ENCODE measurements around the gene PFKP.
A peak's percentile ranks its signal among the peaks of the same experiment; 100 is the strongest.
"Not testable (repeated sequence)": the region's sequence is repeated elsewhere in the genome, so short reads cannot be mapped to it uniquely, and the experiment has no call there.

The PFKP gene

DNA sequence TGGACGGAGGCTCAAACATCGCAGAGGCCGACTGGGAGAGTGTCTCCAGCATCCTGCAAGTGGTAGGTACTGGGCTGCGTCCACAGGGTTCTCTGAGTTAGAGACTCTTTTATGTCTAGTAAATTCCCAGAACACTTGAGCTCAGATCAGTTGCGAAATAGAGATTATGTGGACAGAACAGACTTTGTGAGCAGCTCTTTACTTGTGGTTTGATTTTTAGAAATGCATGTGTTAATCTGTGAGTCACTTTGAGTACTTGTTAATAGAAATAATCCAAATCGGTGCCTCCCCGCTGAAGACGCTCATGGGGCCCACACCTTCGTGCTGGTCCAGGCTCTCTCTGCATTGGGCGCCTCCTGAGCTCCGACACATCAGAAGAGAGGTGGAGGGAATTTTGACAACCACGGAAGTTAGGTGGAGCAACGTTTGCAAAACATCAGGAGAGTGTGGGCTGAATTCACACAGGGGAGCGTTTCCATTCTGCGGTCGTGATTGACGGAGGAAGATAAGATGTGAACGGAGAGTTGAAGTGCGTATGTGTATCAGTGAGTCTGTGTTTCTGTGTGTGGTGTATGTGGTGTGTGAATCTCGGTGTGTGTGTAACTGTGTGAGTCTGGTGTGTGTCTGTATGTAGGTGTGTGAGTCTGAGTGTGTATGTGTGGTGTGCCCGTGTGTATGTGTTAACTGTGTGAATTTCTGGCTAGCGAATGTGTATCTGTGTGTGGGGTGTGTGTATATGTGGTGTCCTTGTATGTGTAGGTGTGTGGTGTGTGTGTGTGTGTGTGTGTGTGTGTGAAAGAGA, 32.1 kb downstream of the PFKP start:
- DNase-seq (ENCODE audit: low spot score) = peak; percentile 25

DNA sequence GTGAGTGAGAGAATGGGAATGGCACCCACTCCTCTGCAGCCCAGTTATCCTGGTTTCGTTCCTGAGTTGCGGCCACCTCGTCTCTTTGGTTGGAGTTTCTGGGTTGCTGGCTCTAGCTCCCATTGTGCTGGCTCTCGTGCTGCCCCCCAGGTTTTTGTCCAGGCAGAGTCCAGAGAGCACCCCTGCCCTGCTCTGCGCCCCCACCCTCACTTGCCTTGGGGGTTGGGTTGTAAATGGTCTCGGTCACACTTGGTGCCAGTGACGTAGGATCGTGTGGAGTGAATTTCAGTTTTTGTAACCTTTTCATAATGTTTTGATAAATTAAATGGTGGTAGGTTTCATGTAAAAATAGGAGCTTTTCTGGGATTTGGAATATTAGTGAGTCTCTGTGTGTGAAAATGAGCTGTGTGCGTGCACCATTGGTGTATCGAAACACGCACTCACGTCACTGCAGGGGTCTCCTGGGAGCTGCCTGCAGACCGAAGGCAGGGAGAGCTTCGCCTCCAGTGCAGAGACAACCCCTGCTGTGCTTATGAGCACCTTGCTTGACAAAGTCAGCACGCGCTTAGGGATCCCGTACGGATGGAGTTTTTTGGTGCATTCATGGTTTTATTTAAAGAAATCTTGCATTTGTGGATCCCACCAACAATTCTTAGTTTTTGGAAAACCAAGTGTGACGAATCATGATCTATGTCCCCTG, 32.9 kb downstream of the PFKP start:
- no peak for DNase-seq (ENCODE audit: low spot score)

- no peak for DNase-seq (ENCODE audit: low spot score)
Observed at GRCh38 chr10:3100856-3101640, 33.7 kb downstream of the PFKP start.

DNA sequence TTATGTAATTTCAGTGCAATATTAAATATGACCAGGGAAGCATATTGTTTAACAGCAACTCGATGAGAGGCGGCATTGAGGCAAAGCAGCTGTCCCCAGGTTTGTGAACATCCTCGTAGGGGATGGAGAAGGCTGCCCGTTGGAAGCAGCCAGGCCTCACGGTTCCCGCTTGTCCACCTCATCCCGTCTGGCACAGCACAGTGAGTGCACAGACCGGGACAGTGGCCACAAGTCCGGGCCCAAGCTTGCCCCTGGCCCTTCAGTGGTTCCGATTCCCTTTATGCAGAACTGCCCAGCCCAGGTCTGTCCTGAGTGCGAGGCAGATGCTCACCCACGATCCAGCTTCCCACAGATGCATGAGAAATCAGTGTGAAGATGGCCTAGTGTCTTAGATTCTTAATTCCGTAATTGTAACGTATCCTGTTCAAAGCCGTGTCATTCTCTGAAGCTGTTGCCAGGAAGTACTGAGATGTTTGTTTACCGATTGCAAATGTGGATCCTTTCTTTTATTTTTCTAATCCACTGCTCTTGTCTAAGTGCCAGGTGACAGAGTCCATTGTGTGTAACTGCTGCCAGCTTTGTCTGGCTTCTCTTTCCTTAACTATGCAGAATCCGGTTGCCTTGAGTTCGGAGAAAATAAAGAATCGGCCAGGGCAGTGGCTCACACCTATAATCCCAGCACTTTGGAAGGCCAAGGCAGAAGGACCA, 35.5 kb downstream of the PFKP start:
- DNase-seq (ENCODE audit: low spot score) = peak; percentile 20

DNA sequence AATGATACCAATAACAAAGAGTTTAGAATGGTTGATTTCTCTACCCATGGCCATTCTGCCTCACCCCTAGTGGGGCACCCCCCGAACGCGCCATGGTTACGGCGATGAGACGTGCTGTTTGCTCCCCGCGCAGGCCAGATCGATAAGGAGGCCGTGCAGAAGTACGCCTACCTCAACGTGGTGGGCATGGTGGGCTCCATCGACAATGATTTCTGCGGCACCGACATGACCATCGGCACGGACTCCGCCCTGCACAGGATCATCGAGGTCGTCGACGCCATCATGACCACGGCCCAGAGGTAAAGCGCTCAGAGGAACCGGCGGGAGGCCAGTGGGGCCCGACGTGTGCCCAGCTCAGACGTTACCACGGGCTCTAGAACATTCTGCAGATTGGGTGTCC, 36.3 kb downstream of the PFKP start:
- no peak for DNase-seq (ENCODE audit: low spot score)

DNA sequence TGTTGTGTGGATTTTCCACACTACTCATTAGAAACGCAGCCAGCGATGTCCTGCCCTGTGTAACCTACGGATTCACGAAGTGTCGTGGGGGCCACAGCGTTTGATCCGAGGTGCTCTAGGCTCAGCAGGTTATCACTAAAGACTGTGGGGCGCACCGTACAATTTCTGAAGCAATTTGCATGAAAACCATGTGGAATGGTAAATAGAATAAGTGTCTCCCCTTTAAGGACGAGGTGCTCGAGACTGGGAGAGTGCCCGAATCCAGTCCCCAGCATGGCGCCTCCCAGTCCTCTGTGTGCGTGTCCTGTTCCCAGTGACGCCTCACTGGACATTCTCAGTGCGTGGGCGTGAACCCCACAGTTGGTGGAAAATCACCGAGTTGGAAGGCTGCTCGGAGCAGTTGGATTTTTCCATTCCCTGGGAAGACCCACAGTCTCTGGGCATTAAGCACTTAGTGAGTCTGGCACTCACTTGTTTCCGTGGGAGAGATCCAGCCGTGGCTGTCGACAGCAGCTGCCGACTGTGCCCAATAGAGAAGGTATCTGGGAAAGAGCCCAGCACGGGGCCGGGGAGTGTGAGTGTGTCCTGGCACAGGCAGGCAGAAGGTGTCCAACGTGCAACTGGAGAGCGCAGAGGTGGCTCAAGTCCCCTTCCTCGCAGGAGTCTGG, 37.0 kb downstream of the PFKP start:
- peak; percentile 61 for DNase-seq (ENCODE audit: low spot score)

DNA sequence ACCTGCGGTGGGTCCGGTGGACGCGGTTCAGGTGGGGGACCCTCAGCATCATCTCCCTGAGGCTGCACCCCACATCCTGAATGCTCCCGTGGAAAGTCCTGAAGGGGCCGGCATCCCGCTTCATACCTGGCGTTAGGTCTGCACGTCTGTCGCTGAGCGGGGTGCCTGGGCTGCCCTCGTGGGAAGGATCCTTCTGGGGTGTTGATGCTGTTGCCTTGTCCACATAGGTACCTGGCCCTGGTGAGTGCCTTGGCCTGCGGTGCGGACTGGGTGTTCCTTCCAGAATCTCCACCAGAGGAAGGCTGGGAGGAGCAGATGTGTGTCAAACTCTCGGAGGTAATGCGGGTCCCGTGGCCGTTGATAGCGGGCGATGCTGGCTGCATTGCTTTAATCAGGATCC, 37.8 kb downstream of the PFKP start:
- no peak for DNase-seq (ENCODE audit: low spot score)

DNA sequence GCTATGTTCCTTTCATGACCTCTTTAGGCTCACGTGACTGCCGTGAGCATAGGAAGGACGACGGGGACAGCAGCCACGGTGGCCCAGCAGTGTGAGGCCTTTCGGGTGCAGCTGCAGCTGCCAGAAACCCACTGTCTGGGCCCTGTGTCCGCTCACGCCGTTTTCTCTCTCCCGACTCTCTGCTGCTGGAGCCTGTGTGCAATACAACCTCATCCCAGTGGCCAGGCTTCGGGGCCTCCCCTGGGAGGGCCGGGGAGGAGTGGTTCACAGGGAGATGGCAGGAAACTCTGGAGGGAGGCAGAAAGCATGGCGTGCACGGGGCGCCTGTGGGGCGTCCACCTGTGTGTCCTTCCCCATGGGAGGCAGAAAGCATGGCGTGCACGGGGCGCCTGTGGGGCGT, 38.6 kb downstream of the PFKP start:
- DNase-seq (ENCODE audit: low spot score) = no peak

DNA sequence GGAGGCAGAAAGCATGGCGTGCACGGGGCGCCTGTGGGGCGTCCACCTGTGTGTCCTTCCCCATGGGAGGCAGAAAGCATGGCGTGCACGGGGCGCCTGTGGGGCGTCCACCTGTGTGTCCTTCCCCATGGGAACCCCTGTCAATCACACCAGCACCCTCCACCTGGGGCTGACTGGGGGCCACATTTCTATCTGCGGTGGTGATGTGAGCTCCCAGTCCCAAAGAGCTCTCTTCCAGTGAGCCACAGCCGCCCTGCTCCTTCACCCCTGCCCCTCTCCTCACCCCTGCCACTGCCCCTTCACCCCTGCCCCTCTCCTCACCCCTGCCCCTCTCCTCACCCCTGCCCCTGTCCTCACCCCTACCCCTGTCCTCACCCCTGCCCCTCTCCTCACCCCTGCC, 39.0 kb downstream of the PFKP start:
- DNase-seq (ENCODE audit: low spot score) = not testable (repeated sequence)

DNA sequence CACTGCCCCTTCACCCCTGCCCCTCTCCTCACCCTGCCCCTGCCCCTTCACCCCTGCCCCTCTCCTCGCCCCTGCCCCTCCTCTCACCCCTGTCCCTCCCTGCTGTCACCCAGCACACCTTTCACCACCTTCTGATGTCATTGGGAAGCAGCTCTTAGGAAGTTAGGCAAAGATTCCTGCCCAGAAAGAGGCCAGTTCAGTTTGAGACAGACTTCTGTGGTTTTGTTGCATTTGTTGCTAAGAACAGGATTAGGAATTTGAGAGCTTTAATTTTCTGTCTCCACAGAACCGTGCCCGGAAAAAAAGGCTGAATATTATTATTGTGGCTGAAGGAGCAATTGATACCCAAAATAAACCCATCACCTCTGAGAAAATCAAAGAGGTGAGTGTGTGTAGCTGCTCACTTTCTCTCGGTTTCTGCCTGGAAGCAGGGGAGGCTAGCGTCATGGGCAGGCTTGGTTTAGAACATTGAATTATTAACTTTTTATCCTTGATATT, 39.6 kb downstream of the PFKP start:
- no peak for DNase-seq (ENCODE audit: low spot score)

- peak; percentile 89 for DNase-seq (ENCODE audit: low spot score)
Observed at GRCh38 chr10:3107426-3107961, 40.1 kb downstream of the PFKP start.

DNA sequence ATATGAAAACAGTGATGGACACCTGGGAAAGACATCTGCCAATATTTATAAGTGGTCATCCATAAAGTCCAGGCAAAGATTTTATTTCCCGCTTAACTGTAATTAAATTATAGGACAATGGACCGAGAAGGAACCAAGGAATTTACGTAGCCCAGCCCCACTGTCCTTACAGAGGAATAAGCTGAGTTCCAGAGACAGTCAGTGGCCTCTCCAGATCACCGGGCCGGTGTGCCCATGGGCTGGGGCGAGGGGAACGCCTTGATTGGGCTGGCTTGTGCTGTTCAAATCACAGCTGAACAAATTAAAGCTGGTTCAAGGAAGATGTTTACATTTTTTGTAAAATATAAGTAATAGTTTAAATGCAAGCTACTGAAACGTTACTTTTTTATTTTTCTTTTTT, 40.7 kb downstream of the PFKP start:
- DNase-seq (ENCODE audit: low spot score) = no peak

DNA sequence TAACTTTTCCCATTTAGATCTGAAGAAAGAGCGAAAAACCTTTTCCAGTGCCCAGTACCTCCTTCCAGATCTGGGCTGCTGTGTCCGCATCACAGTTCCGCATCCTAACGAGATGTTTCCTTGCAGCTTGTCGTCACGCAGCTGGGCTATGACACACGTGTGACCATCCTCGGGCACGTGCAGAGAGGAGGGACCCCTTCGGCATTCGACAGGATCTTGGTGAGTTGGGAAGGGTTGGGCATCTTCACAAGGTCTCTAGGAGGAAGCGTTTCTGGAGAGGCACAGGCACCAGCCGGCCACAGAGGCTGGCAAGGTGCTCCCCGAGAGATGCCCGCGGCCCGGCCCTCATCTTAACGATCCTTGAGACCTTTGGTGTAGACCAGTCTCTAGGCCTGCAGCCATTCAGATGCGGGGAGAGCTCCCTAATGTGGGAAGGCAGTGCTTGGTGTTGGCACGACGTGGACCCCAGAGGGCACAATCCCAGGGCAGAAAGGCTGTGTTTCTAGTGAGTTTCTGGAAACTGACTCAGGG, 41.3 kb downstream of the PFKP start:
- DNase-seq (ENCODE audit: low spot score) = no peak

GRCh38 chr10:3109196-3109595, 41.8 kb downstream of the PFKP start:
- no peak for DNase-seq (ENCODE audit: low spot score)

DNA sequence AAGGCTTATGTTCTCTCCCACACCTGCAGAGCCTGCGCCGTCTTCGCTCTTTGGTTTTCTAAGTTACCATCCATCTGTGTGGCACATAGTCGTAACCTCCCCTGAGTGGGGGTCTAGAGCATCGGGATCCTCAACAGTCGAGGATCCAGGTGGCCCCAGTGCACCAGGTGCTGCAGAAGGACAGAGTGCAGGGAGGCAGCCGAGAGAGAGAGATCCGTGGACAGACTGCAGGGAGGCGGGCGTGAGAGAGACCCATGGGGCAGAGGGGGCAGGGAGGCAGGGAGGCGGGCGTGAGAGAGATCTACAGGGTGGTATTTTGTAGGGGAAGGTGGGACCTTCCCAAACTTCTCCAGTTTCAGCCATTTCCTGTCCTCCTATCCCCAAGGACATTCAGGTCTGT, 42.3 kb downstream of the PFKP start:
- DNase-seq (ENCODE audit: low spot score) = no peak

DNA sequence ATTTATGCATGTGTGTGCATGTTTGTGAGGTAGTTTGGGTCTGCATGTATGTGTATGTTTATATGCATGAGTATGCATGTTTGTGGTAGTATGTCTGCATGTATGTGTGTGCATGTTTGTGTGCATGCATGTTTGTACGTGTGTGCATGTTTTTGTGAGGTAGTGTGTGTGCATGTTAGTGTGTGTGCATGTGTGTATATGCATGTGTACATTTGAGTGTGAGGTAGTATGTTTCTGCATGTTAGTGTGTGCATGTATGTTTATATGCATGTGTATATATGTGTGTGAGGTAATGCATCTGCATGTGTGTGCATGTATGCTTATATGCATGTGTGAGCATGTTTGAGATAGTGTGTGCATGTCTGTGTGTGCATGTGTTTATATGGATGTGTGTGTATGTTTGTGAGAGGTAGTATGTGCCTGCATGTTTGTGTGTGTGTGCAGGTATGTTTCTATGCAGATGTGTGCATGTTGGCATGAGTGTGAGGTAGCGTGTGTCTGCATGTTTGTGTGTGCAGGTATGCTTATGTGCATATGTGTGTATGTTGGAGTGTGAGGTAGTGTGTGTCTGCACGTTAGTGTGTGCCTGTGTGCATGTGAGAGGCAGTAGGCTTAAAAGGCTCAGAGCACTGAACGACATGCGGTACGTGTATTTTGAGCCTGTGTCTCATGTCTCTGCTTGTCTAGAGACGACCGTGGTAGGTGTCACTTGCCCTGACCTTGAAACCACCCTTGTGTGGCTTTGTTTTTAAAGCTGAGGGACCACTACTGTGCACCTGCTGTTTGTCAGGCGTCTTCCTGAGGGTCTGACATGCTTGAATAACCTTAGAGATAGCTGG, 43.7 kb downstream of the PFKP start:
- no peak for DNase-seq (ENCODE audit: low spot score)

DNA sequence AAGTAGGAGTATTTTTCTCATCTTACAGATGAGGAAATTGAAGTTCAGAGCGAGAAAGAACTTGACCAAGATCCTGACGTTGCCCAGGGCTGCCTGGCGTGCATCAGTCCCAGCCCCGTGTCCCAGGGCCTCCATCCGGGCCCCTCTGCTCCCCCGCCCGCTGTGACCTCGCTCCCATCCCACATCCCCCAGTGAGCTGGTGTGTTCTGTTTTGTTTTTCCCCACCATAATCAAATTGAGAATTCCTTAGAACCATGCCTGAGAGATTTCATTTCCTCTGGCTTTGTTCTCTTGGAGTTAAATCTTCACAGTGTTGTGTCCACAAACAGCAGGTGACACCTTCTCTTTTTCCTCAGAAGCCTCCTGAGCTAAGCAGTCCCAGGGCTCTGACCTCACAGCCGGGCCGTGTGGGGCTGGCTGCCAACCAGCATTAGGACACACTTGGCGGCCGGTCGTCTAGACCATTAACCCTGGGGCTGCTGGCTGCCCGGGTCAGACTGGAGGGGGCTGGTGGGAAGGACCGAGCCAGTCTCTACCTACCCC, 44.3 kb downstream of the PFKP start:
- peak; percentile 30 for DNase-seq (ENCODE audit: low spot score)

DNA sequence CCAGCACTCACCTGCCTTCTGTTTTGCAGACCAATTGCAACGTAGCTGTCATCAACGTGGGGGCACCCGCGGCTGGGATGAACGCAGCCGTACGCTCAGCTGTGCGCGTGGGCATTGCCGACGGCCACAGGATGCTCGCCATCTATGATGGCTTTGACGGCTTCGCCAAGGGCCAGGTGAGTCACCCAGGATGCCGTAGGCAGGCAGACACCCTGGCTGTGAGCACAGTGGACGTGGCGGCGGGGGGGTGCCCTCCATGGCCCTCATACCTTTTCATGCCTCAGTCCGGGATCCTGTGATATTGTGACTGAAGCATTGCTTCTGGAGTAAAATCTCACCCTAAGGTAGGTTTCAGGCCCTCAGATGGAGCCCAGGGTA, 46.0 kb downstream of the PFKP start:
- DNase-seq (ENCODE audit: low spot score) = no peak

- DNase-seq (ENCODE audit: low spot score) = no peak
Observed at GRCh38 chr10:3115685-3116084, 48.3 kb downstream of the PFKP start.
